GM12878 (cell line): ENCODE data around the gene ESR2. TPM values are rescaled to one million over a fixed set of nuclear protein-coding genes. Genes with fewer than 3 reads are reported as not detected.

Experiments used
- ATAC-seq: fragments of 200-7000 bp; cut with Tn5 transposase; 3 replicates; pipeline ENCODE4 v1.9.1; 2020; ENCODE audit warnings: mild to moderate bottlenecking, moderate library complexity
- BruUV-seq: library from RNA; stranded (reverse); fragments of 400-500 nt; replicated peaks from 2 replicates; lab custom pipeline; 2021; lab: Mats Ljungman, UMichigan
- CTCF ChIA-PET: fragments of 300-600 bp; sonication (Branson Sonifier 250); formaldehyde crosslinking; extraction: SDS; loops from one replicate; lab custom pipeline; 2021; ENCODE audit warnings: inconsistent platforms; lab: Yijun Ruan, JAX
- POLR2A ChIA-PET: fragments of 350-600 bp; formaldehyde crosslinking; extraction: SDS; loops from one replicate; lab custom pipeline; 2021; ENCODE audit warnings: inconsistent platforms; lab: Charles Lee
- RAD21 ChIA-PET: fragments of 300-600 bp; sonication (Branson Sonifier 250); formaldehyde crosslinking; loops from one replicate; lab custom pipeline; 2023; ENCODE audit warnings: antibody characterized with exemption; ENCODE audit not compliant: unreplicated experiment; lab: Charles Lee
- SMC1A ChIA-PET: fragments of 300-600 bp; sonication (Branson Sonifier 250); formaldehyde crosslinking; loops from one replicate; lab custom pipeline; 2023; ENCODE audit not compliant: unreplicated experiment, uncharacterized antibody; lab: Charles Lee
- DNase-seq: peaks from one replicate; pipeline ENCODE4 v3.0.0-alpha.2; 2011; ENCODE audit warnings: low read depth, low spot score
- FAIRE-seq: peaks from 3 replicates; lab custom pipeline; 2011; peaks lifted over from hg19 to GRCh38; lab: Jason Lieb, UNC
- H2AFZ ChIP-seq: 2 replicates; pipeline ENCODE4 v1.6.0; 2011; ENCODE audit warnings: low read depth, low read length, control low read depth; ENCODE audit not compliant: control insufficient read depth
- H3K27ac ChIP-seq: 2 replicates; pipeline ENCODE4 v1.5.1; 2011; ENCODE audit warnings: control low read depth; ENCODE audit not compliant: control insufficient read depth, insufficient read depth
- H3K27me3 ChIP-seq, 2 experiments: replicated peaks in 1 of 2; 2 replicates each; pipeline versions ENCODE4 v1.6.0 to v1.6.1; 2011; ENCODE audit warnings: low read length in 1 of 2; ENCODE audit not compliant: control insufficient read depth in 2 of 2, insufficient read depth in 2 of 2
- H3K36me3 ChIP-seq, 2 experiments: 2 replicates each; pipeline ENCODE4 v1.5.1; 2011; ENCODE audit warnings: low read length in 1 of 2; ENCODE audit not compliant: control insufficient read depth in 2 of 2, insufficient read depth in 2 of 2
- H3K4me1 ChIP-seq: 2 replicates; pipeline ENCODE4 v1.6.1; 2011; ENCODE audit warnings: mild to moderate bottlenecking, low read length, moderate library complexity, mixed read lengths; ENCODE audit not compliant: control insufficient read depth, insufficient read depth
- H3K4me2 ChIP-seq: 2 replicates; pipeline ENCODE4 v1.6.0; 2011; ENCODE audit warnings: control low read depth; ENCODE audit not compliant: control insufficient read depth, insufficient read depth
- H3K4me3 ChIP-seq: fragments of 200-600 bp; sonication (generic); 2 replicates; pipeline ENCODE4 v1.5.1; 2016
- H3K79me2 ChIP-seq: 2 replicates; pipeline ENCODE4 v1.6.0; 2011; ENCODE audit warnings: low read length; ENCODE audit not compliant: control insufficient read depth, insufficient read depth
- H3K9ac ChIP-seq: 2 replicates; pipeline ENCODE4 v1.8.0; 2011; ENCODE audit warnings: low read length, control low read depth, mixed read lengths; ENCODE audit not compliant: control insufficient read depth, insufficient read depth
- H3K9me3 ChIP-seq: replicated peaks from 3 replicates; pipeline ENCODE4 v1.5.1; 2011; ENCODE audit warnings: mild to moderate bottlenecking, low read length; ENCODE audit not compliant: control insufficient read depth, insufficient read depth
- H4K20me1 ChIP-seq: 2 replicates; pipeline ENCODE4 v1.6.0; 2011; ENCODE audit not compliant: control insufficient read depth, insufficient read depth
- CREB1 ChIP-seq: IDR thresholded peaks from 2 replicates; pipeline ENCODE4 v1.6.1; 2012; ENCODE audit warnings: low read depth, mild to moderate bottlenecking, inconsistent platforms
- FOXM1 ChIP-seq: IDR thresholded peaks from 2 replicates; pipeline ENCODE4 v1.6.1; 2012; ENCODE audit warnings: low read depth, mild to moderate bottlenecking, inconsistent platforms, low read length, moderate library complexity
- RAD21 ChIP-seq: IDR thresholded peaks from 2 replicates; pipeline ENCODE4 v1.6.1; 2011; ENCODE audit warnings: mild to moderate bottlenecking, low read depth, low read length, moderate library complexity; ENCODE audit not compliant: insufficient read depth
- SMC3 ChIP-seq: IDR thresholded peaks from 2 replicates; pipeline ENCODE4 v1.6.1; 2011; ENCODE audit warnings: low read length, improper control_type of control experiment, borderline replicate concordance
- WGBS: methylation state at CpG from one replicate; pipeline ENCODE4 v1.1.6; 2016; ENCODE audit warnings: low lambda C conversion rate; ENCODE audit not compliant: insufficient replicate concordance, insufficient coverage; ENCODE audit errors: missing lambda C conversion rate; 5-methylcytosine and 5-hydroxymethylcytosine counted together
- in situ Hi-C: fragments of 300-500 bp; cut with MboI; formaldehyde crosslinking; loops from 9 replicates; pipeline ENCODE4 v1.14.3; 2018; ENCODE audit warnings: mixed read lengths
- intact Hi-C: fragments of 100-400 bp; cut with micrococcal nuclease; formaldehyde crosslinking; loops from one replicate; pipeline ENCODE4 v1.14.2; 2022; ENCODE audit not compliant: unreplicated experiment
- polyA plus RNA-seq, 11 experiments: library from polyadenylated mRNA; depleted of rRNA in 4 of 11; unstranded in 6 of 11; stranded (reverse) in 5 of 11; fragments of >200 nt; fragmentation: Nextera tagmentation in 4 of 11; fragmentation: Illumina TruSeq in 1 of 11; extraction: Ambion mirVana in 4 of 11; extraction: Trizol in 1 of 11; gene quantifications; 1 replicate in 1 of 11; 2 replicates in 10 of 11; pipeline versions ENCODE4 v1.2.1 to v1.2.3, GENCODE V29; 2011 to 2016; ENCODE audit warnings: inconsistent platforms in 2 of 11, missing spikeins in 2 of 11, low read depth in 1 of 11
- total RNA-seq, 4 experiments: library from RNA; depleted of rRNA in 3 of 4; stranded (reverse); fragments of >200 nt in 3 of 4; fragmentation: Illumina TruSeq in 1 of 4; extraction: Trizol in 1 of 4; gene quantifications; 2 replicates each; pipeline versions ENCODE4 v1.2.1 to v1.2.3, GENCODE V29; 2013 to 2021
- TF ChIP-seq, protein P1 (sequence below), 3 experiments: IDR thresholded peaks in 2 of 3; conservative IDR thresholded peaks in 1 of 3; 2 replicates each; pipeline ENCODE4 v1.5.1; 2011; ENCODE audit warnings: low read depth in 3 of 3, low read length in 3 of 3, mild to moderate bottlenecking in 3 of 3, control low read depth in 2 of 3, moderate library complexity in 2 of 3, inconsistent platforms in 1 of 3, mixed read lengths in 1 of 3; ENCODE audit not compliant: control insufficient read depth in 2 of 3, insufficient read depth in 1 of 3; ENCODE audit errors: extremely low read depth in 1 of 3

The ESR2 gene
- total and polyA plus RNA-seq, 10 of the 15 experiments (the other 5 are each of a cell fraction or from before 2014, with no cell fraction given) = 0.29 to 2.6 (median 0.81) TPM

GRCh38 chr14:64303471-64303917, 9.3 kb upstream of the ESR2 start:
- Histone ChIP-seq H3K4me3 (no peak overlapping the region), H3K4me2 (no peak overlapping the region), H3K9me3 (no peaks in the 10 kb centered on the region), H3K27me3 (no peaks in the 10 kb centered on the region), H2AFZ (no peak overlapping the region), H4K20me1 (no peaks in the 10 kb centered on the region), H3K36me3 (no peaks in the 10 kb centered on the region), H3K4me1 (no peaks in the 10 kb centered on the region), H3K79me2 (no peaks in the 10 kb centered on the region), H3K9ac (no peak overlapping the region), H3K27ac (no peak overlapping the region)
- SMC1A ChIA-PET = interaction anchor here (0.6 to 3.7 kb wide), 35 partner anchors 8 to 670 kb away, joined by 3 to 24 read pairs (median 4); partner anchors contain the start of gene ESR2
- in situ Hi-C loops (loop anchor here (5.0 kb wide), 1 partner anchor 506 kb away; no protein-coding TSS in a partner anchor), intact Hi-C loops (loop anchor here (2.0 to 5.0 kb wide), 2 partner anchors 291 to 505 kb away; no protein-coding TSS in a partner anchor)
- FAIRE-seq = peak; percentile 65
- DNase-seq = peak; percentile 28
- peak; percentile 93 for ATAC-seq
- BruUV-seq = no TSS peak
- CTCF ChIA-PET = interaction anchor here (0.5 to 6.8 kb wide), 76 partner anchors 9 to 915 kb away, joined by 3 to 74 read pairs (median 4); partner anchors contain the start of gene ESR2
- TF ChIP-seq CREB1 (no peak), RAD21 (peak; percentile 88), FOXM1 (peak; percentile 39; the same call in 1 of the 2 replicates), SMC3 (peak; percentile 77; the same call in 1 of the 2 replicates)
- TF ChIP-seq, protein P1, sequence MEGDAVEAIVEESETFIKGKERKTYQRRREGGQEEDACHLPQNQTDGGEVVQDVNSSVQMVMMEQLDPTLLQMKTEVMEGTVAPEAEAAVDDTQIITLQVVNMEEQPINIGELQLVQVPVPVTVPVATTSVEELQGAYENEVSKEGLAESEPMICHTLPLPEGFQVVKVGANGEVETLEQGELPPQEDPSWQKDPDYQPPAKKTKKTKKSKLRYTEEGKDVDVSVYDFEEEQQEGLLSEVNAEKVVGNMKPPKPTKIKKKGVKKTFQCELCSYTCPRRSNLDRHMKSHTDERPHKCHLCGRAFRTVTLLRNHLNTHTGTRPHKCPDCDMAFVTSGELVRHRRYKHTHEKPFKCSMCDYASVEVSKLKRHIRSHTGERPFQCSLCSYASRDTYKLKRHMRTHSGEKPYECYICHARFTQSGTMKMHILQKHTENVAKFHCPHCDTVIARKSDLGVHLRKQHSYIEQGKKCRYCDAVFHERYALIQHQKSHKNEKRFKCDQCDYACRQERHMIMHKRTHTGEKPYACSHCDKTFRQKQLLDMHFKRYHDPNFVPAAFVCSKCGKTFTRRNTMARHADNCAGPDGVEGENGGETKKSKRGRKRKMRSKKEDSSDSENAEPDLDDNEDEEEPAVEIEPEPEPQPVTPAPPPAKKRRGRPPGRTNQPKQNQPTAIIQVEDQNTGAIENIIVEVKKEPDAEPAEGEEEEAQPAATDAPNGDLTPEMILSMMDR (IDR thresholded peaks at IDR 0.05 in 2 of 3, conservative IDR thresholded peaks at IDR 0.05 in 1 of 3; ENCODE audit: control insufficient read depth in 2 of 3, extremely low read depth in 1 of 3, insufficient read depth in 1 of 3, low read depth in 3 of 3, low read length in 3 of 3) = peak; percentile 66 to 72 (median 67)
- WGBS = 25% methylated on average over 4 of the region's 4 CpGs
- RAD21 ChIA-PET = interaction anchor here (0.5 to 4.6 kb wide), 43 partner anchors 9 to 1299 kb away, joined by 3 to 34 read pairs (median 3); partner anchors contain the start of genes ESR2, SYNE2 and WDR89
- POLR2A ChIA-PET = interaction anchor here (0.6 kb wide), 1 partner anchor 534 kb away, joined by 3 read pairs; no protein-coding TSS in a partner anchor
